A673 (cell line): ENCODE measurements around the gene PCBP3. TPM values are rescaled to one million over a fixed set of nuclear protein-coding genes. Genes with fewer than 3 reads are reported as not detected.
A peak's percentile ranks its signal among the peaks of the same experiment; 100 is the strongest.
"Not testable (repeated sequence)": the region's sequence is repeated elsewhere in the genome, so short reads cannot be mapped to it uniquely, and the experiment has no call there.

ENCODE experiments used
- BruUV-seq: library from RNA; stranded (reverse); fragments of 400-500 nt; replicated peaks from 2 replicates; lab custom pipeline; 2021; lab: Mats Ljungman, UMichigan
- CTCF ChIA-PET: fragments of 300-600 bp; sonication (Branson Sonifier 250); formaldehyde crosslinking; loops from one replicate; lab custom pipeline; 2022; ENCODE audit warnings: antibody characterized with exemption; lab: Charles Lee
- POLR2A ChIA-PET: fragments of 300-600 bp; sonication (Branson Sonifier 250); formaldehyde crosslinking; loops from one replicate; lab custom pipeline; 2022; ENCODE audit warnings: antibody characterized with exemption; ENCODE audit not compliant: low non-redundant PET; lab: Charles Lee
- DNase-seq: peaks from one replicate; pipeline ENCODE4 v3.0.0-alpha.2; 2015; ENCODE audit warnings: low spot score
- H3K27ac ChIP-seq: fragments of 200-600 bp; sonication (generic); 2 replicates; pipeline ENCODE4 v1.5.1; 2016; ENCODE audit warnings: mixed run types, low read depth, mild to moderate bottlenecking, mixed read lengths, antibody characterized with exemption, low read length; ENCODE audit not compliant: poor library complexity, severe bottlenecking
- H3K27me3 ChIP-seq: fragments of 200-600 bp; sonication (generic); replicated peaks from 2 replicates; pipeline ENCODE4 v1.6.1; 2017; ENCODE audit warnings: mixed run types, low read depth, mild to moderate bottlenecking, mixed read lengths, antibody characterized with exemption, low read length; ENCODE audit not compliant: insufficient read depth, poor library complexity
- H3K36me3 ChIP-seq: fragments of 200-600 bp; sonication (generic); 2 replicates; pipeline ENCODE4 v1.6.1; 2016; ENCODE audit warnings: mixed run types, mild to moderate bottlenecking, mixed read lengths, antibody characterized with exemption, low read length; ENCODE audit not compliant: insufficient read depth, poor library complexity, severe bottlenecking
- H3K4me1 ChIP-seq: fragments of 200-600 bp; sonication (generic); 2 replicates; pipeline ENCODE4 v1.6.1; 2017; ENCODE audit warnings: mixed run types, mild to moderate bottlenecking, mixed read lengths, antibody characterized with exemption, low read length; ENCODE audit not compliant: insufficient read depth, poor library complexity, severe bottlenecking
- H3K4me3 ChIP-seq: fragments of 200-600 bp; sonication (generic); 2 replicates; pipeline ENCODE4 v1.5.1; 2016; ENCODE audit warnings: low read depth, mixed run types, mild to moderate bottlenecking, mixed read lengths, low read length; ENCODE audit not compliant: poor library complexity, severe bottlenecking
- H3K9me3 ChIP-seq: fragments of 200-600 bp; sonication (generic); 2 replicates; pipeline ENCODE4 v1.6.1; 2016; ENCODE audit warnings: mixed run types, low read depth, mild to moderate bottlenecking, mixed read lengths, antibody characterized with exemption, low read length; ENCODE audit not compliant: poor library complexity, severe bottlenecking
- CTCF ChIP-seq: fragments of 300-800, 200-600 bp; sonication (generic); conservative IDR thresholded peaks from 2 replicates; pipeline ENCODE4 v1.5.1; 2017; ENCODE audit warnings: low read depth, mild to moderate bottlenecking, antibody characterized with exemption, low read length, moderate library complexity, mixed read lengths
- EZH2 ChIP-seq: fragments of 200-600 bp; sonication (generic); IDR thresholded peaks from 2 replicates; pipeline ENCODE4 v1.6.1; 2017; ENCODE audit warnings: borderline replicate concordance, low read depth, mild to moderate bottlenecking, mixed read lengths, antibody characterized with exemption, low read length; ENCODE audit not compliant: poor library complexity, severe bottlenecking
- intact Hi-C: fragments of 100-400 bp; cut with micrococcal nuclease; formaldehyde crosslinking; loops from one replicate; pipeline ENCODE4 v1.10.0; 2022; ENCODE audit not compliant: unreplicated experiment
- total RNA-seq: library from RNA; stranded (reverse); gene quantifications from 2 replicates; pipeline ENCODE4 v1.2.3, GENCODE V29; 2021

PCBP3 gene
- total RNA-seq, 1 experiment from 2014 or later = 25.6 TPM

DNA sequence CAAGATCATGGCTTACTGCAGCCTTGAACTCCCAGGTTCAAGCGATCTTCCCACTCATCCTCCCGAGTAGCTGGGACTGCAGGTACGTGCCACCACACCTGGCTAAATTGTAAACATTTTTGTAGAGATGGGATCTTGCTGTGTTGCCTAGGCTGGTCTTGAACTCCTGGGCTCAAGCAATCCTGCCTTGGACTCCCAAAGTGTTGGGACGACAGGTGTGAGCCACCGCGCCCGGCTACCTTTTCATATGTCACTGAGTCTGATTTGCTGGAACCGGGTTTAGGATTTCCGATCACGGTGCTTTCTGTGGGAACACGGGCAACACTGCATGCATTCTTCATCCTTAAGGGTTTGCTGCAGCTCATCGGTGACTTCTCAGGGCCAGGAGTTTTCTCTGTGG lies 32.2 kb upstream of the PCBP3 start:
- CTCF ChIA-PET = no interaction called here

DNA sequence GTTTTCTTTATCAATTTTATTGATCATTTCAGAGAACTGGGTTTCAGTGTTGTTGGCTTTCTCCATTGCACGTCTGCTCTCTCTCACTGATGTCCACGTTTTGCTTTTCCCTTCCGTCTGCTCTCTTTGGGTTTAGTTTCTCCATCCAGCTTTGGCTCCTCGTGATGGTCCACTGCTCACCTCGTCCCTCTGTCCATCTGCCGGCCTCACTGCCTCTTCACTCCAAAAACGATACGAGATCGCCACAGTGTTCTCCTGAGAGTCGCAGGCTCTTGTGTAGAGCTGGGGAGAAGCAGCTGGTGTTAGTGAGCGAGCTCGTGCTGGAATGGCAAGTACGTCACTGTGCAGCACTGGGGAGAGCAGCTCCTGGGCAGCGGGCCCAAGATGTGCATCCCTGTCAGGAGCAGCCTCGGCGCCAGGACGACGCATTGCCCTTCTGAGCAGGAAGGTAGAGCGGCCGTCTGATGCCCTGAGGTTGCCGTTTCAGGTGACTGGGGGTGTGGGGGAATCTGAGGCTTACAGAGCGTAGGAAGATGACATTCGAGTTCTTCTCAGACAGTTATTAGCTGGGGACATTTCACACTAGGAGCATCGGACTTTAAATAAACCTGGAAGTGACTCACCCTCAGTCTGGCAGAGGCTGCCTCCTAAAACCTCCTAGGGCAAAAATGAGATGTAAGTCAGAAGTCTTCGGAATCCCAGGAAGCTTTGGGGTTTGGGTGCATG lies 31.4 kb upstream of the PCBP3 start:
- POLR2A ChIA-PET = no interaction called here
- TF ChIP-seq EZH2 = no peak
- TF ChIP-seq CTCF = no peak
- CTCF ChIA-PET = no interaction called here
- peak; percentile 46 for DNase-seq
- H3K4me1 ChIP-seq = peaks cover 13% of the 10 kb centered on the region
- intact Hi-C loops = no loop called here
- H3K27ac ChIP-seq = no peak overlapping the region
- no peak overlapping the region for H3K4me3 ChIP-seq
- peaks cover 4% of the 10 kb centered on the region for H3K27me3 ChIP-seq
- no peaks in the 10 kb centered on the region for H3K36me3 ChIP-seq
- H3K9me3 ChIP-seq = no peaks in the 10 kb centered on the region
- BruUV-seq = no TSS peak

More for the DNA sequence above, 32.2 kb upstream of the PCBP3 start:
- POLR2A ChIA-PET = no interaction called here
- TF ChIP-seq CTCF (no peak), EZH2 (no peak)
- Histone ChIP-seq H3K36me3 (no peaks in the 10 kb centered on the region), H3K4me1 (peaks cover 11% of the 10 kb centered on the region), H3K9me3 (no peaks in the 10 kb centered on the region), H3K4me3 (no peak overlapping the region), H3K27ac (no peak overlapping the region), H3K27me3 (peaks cover 4% of the 10 kb centered on the region)
- DNase-seq = no peak
- BruUV-seq = no TSS peak
- intact Hi-C loops = no loop called here

DNA sequence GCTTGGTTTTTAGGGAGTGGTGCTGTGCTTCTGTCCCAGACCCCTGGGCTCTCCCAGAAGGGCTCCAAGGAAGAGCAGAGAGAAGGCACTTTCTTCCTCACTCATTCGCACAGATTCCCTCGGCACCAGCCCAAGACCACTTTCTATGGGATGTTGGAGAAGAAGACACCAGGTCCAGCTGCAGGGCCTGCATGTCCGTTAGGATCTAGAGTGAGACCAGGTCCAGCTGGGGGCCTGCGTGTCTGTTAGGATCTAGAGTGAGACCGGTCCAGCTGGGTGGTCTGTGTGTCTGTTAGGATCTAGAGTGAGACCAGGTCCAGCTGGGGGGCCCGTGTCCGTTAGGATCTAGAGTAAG lies 30.9 kb upstream of the PCBP3 start:
- H3K27me3 ChIP-seq, BruUV-seq, intact Hi-C loops, H3K9me3 ChIP-seq, CTCF ChIA-PET, POLR2A ChIA-PET, H3K27ac ChIP-seq, DNase-seq, H3K4me3 ChIP-seq, H3K36me3 ChIP-seq: not testable (repeated sequence)
- peaks cover 18% of the 10 kb centered on the region for H3K4me1 ChIP-seq

- Histone ChIP-seq H3K27ac (no peak overlapping the region), H3K36me3 (no peaks in the 10 kb centered on the region), H3K27me3 (peaks cover 4% of the 10 kb centered on the region), H3K4me1 (peaks cover 24% of the 10 kb centered on the region), H3K4me3 (no peak overlapping the region), H3K9me3 (no peaks in the 10 kb centered on the region)
- intact Hi-C loops = no loop called here
- TF ChIP-seq CTCF = no peak
- no peak for TF ChIP-seq EZH2
- BruUV-seq = no TSS peak
- ChIA-PET POLR2A (no interaction called here), CTCF (no interaction called here)
- no peak for DNase-seq
Observed at GRCh38 chr21:45613396-45613795, 30.1 kb upstream of the PCBP3 start.
